ENCODE results near the gene OLFM1.

- TF ChIP-seq POLR2AphosphoS5 (IDR thresholded peaks at IDR 0.05; ENCODE audit: borderline replicate concordance, low read depth, low read length) (no peak), EZH2 (IDR thresholded peaks at IDR 0.05) (no peak)
Measured at GRCh38 chr9:135050072-135050990, 37.1 kb upstream of the OLFM1 start.

Measured in SK-N-MC (cell line).